8988T (cell line): ENCODE data around the gene C1orf35.
"Not testable (repeated sequence)": the region's sequence is repeated elsewhere in the genome, so short reads cannot be mapped to it uniquely, and the experiment has no call there.

Experiments
- DNase-seq: peaks from one replicate; pipeline ENCODE4 v3.0.0; 2011

The C1orf35 gene

GRCh38 chr1:228142155-228142691 lies 39.1 kb upstream of the C1orf35 start:
- DNase-seq = no peak

DNA sequence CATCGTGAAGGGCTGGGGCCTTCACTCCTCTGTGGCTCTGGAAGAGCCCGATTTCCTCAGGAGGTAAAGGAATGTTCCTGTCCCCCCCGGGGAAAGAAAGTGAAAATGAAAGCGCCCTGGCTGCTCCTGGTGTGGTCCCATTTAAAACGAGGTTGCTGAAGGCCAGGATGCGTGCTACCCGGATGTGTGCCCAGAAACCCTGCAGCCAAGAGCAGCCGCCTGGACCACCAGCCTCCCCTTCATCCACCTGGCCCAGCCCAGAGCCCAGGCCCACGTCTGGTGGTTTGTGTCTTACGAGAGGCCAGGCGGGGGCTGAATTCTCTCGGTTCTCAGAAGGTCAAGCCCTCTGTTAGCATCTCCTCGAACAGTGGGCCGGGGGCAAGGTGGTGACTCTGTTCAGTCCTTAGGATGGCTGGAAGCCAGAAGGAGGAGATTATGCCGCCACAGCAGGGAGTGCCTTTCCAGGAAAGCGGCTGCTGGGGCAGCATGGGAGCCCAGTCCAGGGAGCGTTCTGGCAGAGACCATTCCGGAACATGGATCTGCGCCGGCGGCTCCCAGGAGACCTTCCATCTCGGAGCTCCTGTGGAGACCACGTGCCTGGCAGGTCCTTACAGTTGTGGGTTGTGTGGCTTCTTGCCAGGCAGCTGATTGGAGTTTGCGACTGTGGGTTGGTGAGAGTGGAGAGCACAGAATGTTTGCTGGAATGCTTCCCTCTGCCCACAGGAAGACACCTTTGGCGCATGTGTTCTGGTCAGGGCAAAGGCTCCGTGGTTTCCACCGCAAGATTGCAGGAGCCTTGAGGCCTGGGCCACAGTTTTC lies 38.3 kb upstream of the C1orf35 start:
- peak; percentile 51 for DNase-seq

DNA sequence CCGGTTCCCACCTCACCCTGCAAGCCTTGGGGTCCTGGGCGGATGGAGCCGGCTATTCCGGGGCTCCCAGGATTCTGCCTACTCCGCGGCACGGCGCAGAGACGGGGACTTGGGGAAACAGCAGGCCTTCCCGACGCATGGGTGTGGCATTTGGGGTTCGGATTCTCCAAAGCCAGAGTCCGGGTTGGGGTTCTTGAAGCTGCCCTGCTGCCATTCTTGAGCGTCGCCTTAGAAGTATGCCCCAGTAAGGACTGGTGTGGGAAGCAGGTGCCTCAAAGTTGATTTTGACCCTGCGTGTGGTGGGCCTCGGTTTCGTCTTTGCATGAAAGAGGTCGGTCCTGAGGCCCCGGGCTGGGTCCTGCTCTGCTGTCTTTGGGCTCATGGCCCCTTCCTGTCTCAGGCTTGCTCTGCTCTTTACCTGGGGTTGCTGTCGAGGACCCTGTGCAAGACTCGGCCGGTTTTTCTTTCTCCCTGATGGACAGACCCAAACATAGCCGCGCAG lies 37.6 kb upstream of the C1orf35 start:
- no peak for DNase-seq

- DNase-seq = peak; percentile 95
Observed at GRCh38 chr1:228139931-228140723, 37.0 kb upstream of the C1orf35 start, which contains the start of gene GUK1. GUK1 (plus strand) TSS chr1:228140279; CDS start chr1:228140303, 24 bp downstream.

- no peak for DNase-seq
Observed at GRCh38 chr1:228139406-228139930, 36.3 kb upstream of the C1orf35 start.

GRCh38 chr1:228136901-228137300 lies 33.8 kb upstream of the C1orf35 start:
- no peak for DNase-seq

- DNase-seq = no peak
Observed at GRCh38 chr1:228134591-228134990, 31.5 kb upstream of the C1orf35 start.

DNA sequence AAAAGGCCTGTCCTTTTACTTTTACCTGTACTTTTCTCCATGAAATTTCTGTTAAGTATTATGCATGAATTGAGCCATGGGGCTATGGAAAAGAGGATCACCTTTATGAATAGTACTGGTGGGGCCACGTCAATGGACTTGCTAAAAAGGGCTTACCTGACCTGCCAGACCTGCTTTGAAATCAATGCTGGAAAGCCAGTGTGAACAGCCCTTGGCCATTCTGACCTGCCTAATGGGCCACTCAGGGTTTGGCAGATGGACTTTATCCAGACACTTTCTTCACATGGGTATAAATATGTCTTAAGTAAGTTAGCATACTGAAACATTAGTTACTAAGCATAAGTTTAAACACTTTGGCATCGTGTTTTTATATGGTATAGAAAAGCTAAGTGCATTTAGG lies 28.6 kb upstream of the C1orf35 start:
- no peak for DNase-seq

GRCh38 chr1:228125185-228125584 lies 22.1 kb upstream of the C1orf35 start:
- no peak for DNase-seq

DNA sequence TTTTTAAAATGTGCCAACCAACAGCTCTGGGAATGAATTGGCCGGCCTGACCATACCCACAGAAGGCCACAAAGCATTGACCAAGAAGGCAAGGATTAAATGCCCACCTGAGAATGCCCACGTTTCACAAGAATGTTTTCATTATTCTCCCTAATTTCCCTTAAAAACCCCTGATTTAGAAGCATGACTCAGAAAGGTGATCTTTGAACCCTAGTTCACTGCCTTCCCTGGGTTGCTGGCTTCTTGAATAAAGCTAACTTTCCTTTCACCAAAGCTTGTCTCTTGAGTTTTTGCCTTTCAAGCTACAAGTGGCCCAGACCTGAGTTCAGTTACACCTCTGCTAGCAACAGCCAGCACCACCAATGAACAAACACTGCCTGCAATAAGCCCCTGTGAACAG lies 20.4 kb upstream of the C1orf35 start:
- DNase-seq = no peak

GRCh38 chr1:228122921-228123441 lies 19.9 kb upstream of the C1orf35 start:
- DNase-seq = no peak

DNA sequence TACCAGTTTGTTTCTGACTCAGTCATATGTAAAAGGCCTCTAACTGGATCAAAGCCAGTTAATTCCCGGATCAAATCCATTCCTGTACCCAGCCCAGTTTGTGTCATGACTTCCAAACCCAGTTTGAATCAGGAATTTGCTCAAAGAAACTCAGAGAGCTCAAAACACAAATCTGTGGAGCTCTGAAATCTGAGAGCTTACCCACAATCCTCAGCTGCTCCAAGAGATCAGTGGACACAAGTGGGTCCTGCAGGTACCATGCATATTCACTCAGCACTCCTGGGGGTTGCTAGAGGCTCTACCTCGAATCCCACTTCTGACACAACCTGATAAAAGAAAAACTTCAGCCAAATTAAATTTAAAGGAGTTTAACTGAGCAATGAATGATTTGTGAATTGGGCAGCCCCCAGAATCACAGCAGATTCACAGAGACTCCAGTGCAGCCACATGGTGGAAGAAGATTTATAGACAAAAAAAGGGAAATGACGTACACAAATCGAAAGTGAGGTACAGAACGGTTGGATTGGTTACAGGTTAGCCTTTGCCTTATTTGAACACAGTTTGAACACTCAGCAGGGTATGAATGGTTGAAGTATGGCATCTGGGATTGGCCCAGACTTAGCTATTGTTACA lies 17.8 kb upstream of the C1orf35 start:
- no peak for DNase-seq

GRCh38 chr1:228120351-228120750 lies 17.2 kb upstream of the C1orf35 start:
- DNase-seq = no peak

DNA sequence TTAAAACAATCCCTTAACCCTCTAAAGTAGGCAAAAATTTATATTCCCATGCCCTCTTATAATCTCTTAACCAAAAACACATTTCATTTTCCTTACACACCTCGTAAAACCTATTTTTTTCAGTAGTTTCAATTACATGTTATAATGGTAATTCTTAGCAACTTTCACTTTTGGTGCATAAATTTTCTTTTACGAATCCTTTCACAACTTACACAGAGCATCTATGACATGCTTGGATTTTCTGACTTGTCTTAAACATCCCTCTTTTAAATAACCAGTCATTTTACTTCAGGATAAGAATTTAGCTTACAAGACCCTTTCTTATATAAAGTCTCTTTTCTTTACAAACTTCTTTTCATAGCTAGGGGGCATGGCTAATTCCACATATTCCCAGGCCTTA lies 14.9 kb upstream of the C1orf35 start:
- DNase-seq = no peak

DNA sequence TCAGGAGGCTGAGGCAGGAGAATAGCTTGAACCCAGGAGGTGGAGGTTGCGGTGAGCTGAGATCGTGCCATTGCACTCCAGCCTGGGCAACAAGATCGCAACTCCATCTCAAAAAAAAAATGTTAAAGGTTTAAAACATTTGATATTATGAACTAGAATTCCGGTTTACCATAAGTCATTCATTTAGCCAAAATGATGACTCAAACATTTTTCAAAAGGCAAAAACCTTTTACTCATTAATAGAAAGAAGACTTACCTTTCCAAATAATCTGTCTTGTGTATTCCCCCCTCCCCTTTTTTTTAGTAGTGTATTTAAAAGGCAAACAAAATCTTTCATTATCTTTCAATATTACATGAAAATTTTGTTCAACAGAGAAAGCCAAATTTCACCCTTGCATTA lies 14.2 kb upstream of the C1orf35 start:
- DNase-seq = no peak

- DNase-seq = no peak
Observed at GRCh38 chr1:228114827-228115226, 11.7 kb upstream of the C1orf35 start.

- no peak for DNase-seq
Observed at GRCh38 chr1:228112617-228113016, 9.5 kb upstream of the C1orf35 start.

DNA sequence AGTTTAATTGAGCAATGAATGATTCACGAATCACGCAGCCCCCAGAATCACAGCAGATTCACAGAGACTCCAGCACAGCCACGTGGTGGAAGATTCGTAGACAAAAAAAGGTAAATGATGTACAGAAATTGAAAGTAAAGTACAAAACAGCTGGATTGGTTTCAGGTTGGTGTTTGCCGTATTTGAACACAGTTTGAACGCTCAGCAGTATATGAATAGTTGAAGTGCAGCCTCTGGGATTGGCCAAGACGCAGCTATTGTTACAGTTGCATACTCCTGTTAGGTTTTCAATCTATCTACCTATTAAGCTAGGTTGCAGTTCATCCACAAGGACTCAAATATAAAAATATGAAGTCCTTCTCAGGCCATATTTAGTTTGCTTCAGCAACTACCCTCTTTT lies 9.0 kb upstream of the C1orf35 start:
- DNase-seq = no peak

DNA sequence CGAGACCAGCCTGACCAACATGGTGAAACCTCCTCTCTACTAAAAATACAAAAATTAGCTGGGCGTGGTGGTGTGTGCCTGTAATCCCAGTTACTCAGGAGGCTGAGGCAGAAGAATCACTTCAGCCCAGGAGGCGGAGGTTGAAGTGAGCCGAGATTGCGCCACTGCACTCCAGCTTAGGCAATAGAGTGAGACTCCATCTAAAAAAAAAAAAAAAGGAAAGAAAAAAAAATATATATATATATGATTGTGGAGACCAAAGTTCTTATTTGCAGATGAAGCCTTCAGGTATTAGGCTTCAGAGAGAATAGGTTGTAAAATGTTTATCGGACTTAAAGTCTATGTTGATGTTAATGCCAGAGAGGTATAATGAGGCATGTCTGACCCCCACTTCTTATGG lies 8.2 kb upstream of the C1orf35 start:
- not testable (repeated sequence) for DNase-seq

GRCh38 chr1:228110556-228110955 lies 7.4 kb upstream of the C1orf35 start:
- DNase-seq = no peak

- DNase-seq = no peak
Observed at GRCh38 chr1:228109962-228110488, 6.9 kb upstream of the C1orf35 start.
